Naive B cell (primary cell): Measurements from ENCODE around the gene PMEL. TPM values are rescaled to one million over a fixed set of nuclear protein-coding genes. Genes with fewer than 3 reads are reported as not detected.

Experiments used
- ATAC-seq, 2 donors: fragments of 150-1000 bp; cut with Tn5 transposase; 2 replicates each; pipeline ENCODE4 v1.10.0; 2021; ENCODE audit warnings: low read depth in 2 of 2, mild to moderate bottlenecking in 2 of 2, moderate library complexity in 2 of 2
- DNase-seq: peaks from one replicate; pipeline ENCODE4 v3.0.0; 2022
- H3K27ac Mint-ChIP-seq, 6 donors: one replicate each; pipeline ENCODE4 v1.8.0; 2020 to 2022; ENCODE audit warnings: mild to moderate bottlenecking in 6 of 6, mixed read lengths in 6 of 6, moderate library complexity in 5 of 6, inconsistent platforms in 2 of 6
- H3K27me3 Mint-ChIP-seq, 3 donors: one replicate each; pipeline ENCODE4 v1.8.0; 2021 to 2022; ENCODE audit warnings: mixed read lengths in 3 of 3, mild to moderate bottlenecking in 1 of 3
- H3K36me3 Mint-ChIP-seq, 2 donors: one replicate each; pipeline ENCODE4 v1.8.0; 2020 to 2022; ENCODE audit warnings: mixed read lengths in 2 of 2, inconsistent platforms in 1 of 2, mild to moderate bottlenecking in 1 of 2
- H3K4me1 Mint-ChIP-seq, 3 donors: one replicate each; pipeline ENCODE4 v1.8.0; 2020 to 2022; ENCODE audit warnings: mixed read lengths in 3 of 3, inconsistent platforms in 1 of 3, mild to moderate bottlenecking in 1 of 3, moderate library complexity in 1 of 3
- H3K4me3 Mint-ChIP-seq, 8 donors: one replicate each; pipeline ENCODE4 v1.8.0; 2020 to 2022; ENCODE audit warnings: mild to moderate bottlenecking in 8 of 8, mixed read lengths in 8 of 8, moderate library complexity in 8 of 8, inconsistent platforms in 2 of 8
- H3K9me3 Mint-ChIP-seq, 7 donors: one replicate each; pipeline ENCODE4 v1.8.0; 2020 to 2022; ENCODE audit warnings: mixed read lengths in 7 of 7, mild to moderate bottlenecking in 5 of 7, inconsistent platforms in 2 of 7, moderate library complexity in 1 of 7
- polyA plus RNA-seq, 6 donors: library from polyadenylated mRNA; unstranded; fragments of 300-500 nt; fragmentation: Illumina TruSeq; gene quantifications; one replicate each; pipeline ENCODE4 v1.2.3, GENCODE V29; 2021; ENCODE audit warnings: low read depth in 6 of 6

PMEL gene
- polyA plus RNA-seq, 6 donors from 2014 or later, result 0.38 TPM; not detected in 5

GRCh38 chr12:55955344-55955743 is 10.5 kb downstream of the PMEL start:
- ATAC-seq, result no peak
- H3K4me3 Mint-ChIP-seq, result peak overlapping the region in 1 of 8 donors; percentile 31

DNA sequence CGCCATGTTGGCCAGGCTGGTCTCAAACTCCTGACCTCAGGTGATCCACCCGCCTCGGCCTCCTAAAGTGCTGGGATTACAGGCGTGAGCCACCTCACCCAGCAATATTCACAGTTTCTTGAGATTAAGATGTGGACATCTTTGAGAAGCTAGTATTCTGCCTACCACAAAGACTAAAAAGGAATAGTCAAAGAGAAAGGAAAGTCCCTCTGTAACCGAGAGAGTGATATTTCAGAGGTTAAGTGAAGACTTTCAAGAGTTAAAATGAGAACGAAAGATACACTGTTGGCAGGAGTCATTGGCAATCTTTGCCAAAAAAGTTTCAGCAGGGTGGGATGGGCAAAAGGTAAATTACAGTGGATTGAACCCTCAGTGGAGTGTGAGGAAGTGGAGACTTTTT is 19.3 kb downstream of the PMEL start:
- Mint-ChIP-seq H3K36me3 (peaks cover 35 to 37% of the 10 kb centered on the region in 2 donors), H3K27me3 (no peaks in the 10 kb centered on the region), H3K4me3 (no peak overlapping the region), H3K27ac (peak overlapping the region in 1 of 6 donors; percentile 10), H3K4me1 (peaks cover 0 to 15% (median 11%) of the 10 kb centered on the region in 3 donors), H3K9me3 (no peaks in the 10 kb centered on the region)
- DNase-seq, result no peak
- no peak for ATAC-seq

More at GRCh38 chr12:55955344-55955743, 10.5 kb downstream of the PMEL start:
- Mint-ChIP-seq H3K27ac (peak overlapping the region in 3 of 6 donors; percentile 29 to 47 (median 41)), H3K4me1 (peaks cover 4 to 14% (median 10%) of the 10 kb centered on the region in 3 donors), H3K36me3 (peaks cover 0 to 18% of the 10 kb centered on the region in 2 donors), H3K9me3 (no peaks in the 10 kb centered on the region), H3K27me3 (no peaks in the 10 kb centered on the region)
- no peak for DNase-seq

DNA sequence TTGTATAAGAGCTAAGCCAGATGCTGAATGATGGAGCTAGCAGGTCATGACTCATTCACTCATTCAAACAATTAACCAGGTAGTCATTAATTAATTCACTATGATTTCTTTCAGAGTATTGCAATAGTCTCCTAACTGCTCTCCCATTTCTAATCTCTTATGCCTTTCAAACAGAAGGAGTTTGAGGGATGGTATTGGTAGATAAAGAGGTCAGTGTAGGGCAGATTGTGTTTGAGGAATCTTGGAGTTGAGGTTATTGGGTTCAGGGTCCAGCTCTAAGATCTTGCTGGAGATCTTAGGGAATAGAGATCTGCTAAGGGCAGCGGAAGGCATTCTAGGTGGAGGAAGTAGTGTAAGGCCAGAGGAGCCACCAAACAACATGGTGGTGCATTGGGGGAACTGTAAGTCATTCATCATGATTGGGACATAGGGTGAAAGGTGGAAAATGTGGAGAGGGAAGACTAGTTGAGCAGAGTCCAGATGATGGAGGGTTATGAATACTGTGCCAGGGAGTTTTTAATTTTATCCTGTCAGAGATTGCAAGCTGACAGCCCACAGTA is 23.2 kb downstream of the PMEL start:
- H3K36me3 Mint-ChIP-seq, result peaks cover 37 to 45% of the 10 kb centered on the region in 2 donors

GRCh38 chr12:55942055-55942454 is 23.8 kb downstream of the PMEL start:
- H3K27me3 Mint-ChIP-seq, result no peaks in the 10 kb centered on the region

More for the DNA sequence above, 23.2 kb downstream of the PMEL start:
- Mint-ChIP-seq H3K27me3 (no peaks in the 10 kb centered on the region), H3K9me3 (no peaks in the 10 kb centered on the region), H3K4me3 (peak overlapping the region in 1 of 8 donors; percentile 4), H3K4me1 (peaks cover 19 to 24% (median 19%) of the 10 kb centered on the region in 3 donors), H3K27ac (peak overlapping the region in 3 of 6 donors; percentile 43 to 80 (median 47))
- ATAC-seq, result no peak
- DNase-seq, result no peak

DNA sequence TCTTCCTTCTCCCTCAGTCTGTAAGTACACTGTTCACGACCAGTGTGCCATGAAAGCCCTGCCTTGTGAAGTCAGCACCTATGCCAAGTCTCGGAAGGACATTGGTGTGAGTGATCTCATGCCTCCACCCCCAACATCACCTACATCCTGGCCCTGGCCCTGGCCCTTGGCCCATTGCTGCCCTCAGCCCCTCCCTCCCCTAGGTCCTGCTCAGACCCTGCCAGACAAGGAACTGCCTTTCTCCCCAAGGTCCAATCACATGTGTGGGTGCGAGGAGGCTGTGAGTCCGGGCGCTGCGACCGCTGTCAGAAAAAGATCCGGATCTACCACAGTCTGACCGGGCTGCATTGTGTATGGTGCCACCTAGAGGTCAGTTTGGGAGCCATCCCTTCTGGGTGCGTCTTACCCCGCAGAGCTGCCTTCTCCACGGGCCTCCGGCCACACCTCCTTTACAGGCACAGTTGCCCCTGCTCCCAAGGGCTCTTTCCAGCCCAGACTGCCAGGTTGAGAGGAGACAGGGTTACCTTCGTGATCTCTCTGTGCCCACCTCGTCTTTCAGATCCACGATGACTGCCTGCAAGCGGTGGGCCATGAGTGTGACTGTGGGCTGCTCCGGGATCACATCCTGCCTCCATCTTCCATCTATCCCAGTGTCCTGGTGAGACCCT is 25.6 kb downstream of the PMEL start:
- peaks cover 23 to 48% (median 35%) of the 10 kb centered on the region in 3 donors for H3K4me1 Mint-ChIP-seq
- no peaks in the 10 kb centered on the region for H3K27me3 Mint-ChIP-seq

More at GRCh38 chr12:55942055-55942454, 23.8 kb downstream of the PMEL start:
- peaks cover 38 to 51% of the 10 kb centered on the region in 2 donors for H3K36me3 Mint-ChIP-seq
- ATAC-seq (no peak), DNase-seq (no peak)
- H3K9me3 Mint-ChIP-seq, result no peaks in the 10 kb centered on the region
- no peak overlapping the region for H3K4me3 Mint-ChIP-seq
- H3K4me1 Mint-ChIP-seq, result peaks cover 15 to 30% (median 25%) of the 10 kb centered on the region in 3 donors
- peak overlapping the region in 2 of 6 donors; percentile 21 to 55 for H3K27ac Mint-ChIP-seq

GRCh38 chr12:55938826-55939501 is 26.9 kb downstream of the PMEL start:
- Mint-ChIP-seq H3K36me3 (peaks cover 29 to 38% of the 10 kb centered on the region in 2 donors), H3K9me3 (no peaks in the 10 kb centered on the region), H3K27me3 (no peaks in the 10 kb centered on the region), H3K27ac (peak overlapping the region in 3 of 6 donors; percentile 18 to 84 (median 42)), H3K4me1 (peaks cover 30 to 60% (median 42%) of the 10 kb centered on the region in 3 donors), H3K4me3 (peak overlapping the region in 1 of 8 donors; percentile 44)
- DNase-seq (no peak), ATAC-seq (no peak)

More for the DNA sequence above, 25.6 kb downstream of the PMEL start:
- DNase-seq, result peak; percentile 81
- Mint-ChIP-seq H3K4me3 (peak overlapping the region in 2 of 8 donors; percentile 12 to 36), H3K27ac (peak overlapping the region; percentile 29 to 92 (median 54)), H3K9me3 (no peaks in the 10 kb centered on the region), H3K36me3 (peaks cover 39 to 50% of the 10 kb centered on the region in 2 donors)
- peak; percentile 99 to 100 for ATAC-seq

DNA sequence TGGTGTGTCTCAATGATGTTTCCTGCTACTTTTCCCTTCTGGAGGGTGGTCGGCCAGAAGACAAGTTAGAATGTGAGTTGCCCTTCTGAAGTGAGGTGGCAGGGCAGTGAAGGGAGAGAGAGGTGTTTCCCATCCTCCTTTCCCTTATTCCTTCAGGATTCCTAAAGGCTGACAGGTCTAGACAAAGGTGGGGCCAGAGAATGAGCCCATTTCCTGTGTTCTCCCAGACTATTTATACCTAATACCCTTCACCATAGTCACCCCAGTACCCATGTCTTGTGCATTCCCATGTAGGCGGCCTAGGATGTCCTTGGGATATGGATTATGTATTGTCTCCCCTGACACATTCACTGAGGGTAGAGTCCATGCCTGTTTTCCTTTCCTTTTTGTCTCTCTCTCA is 27.9 kb downstream of the PMEL start:
- H3K4me3 Mint-ChIP-seq, result no peak overlapping the region
- H3K36me3 Mint-ChIP-seq, result peaks cover 22 to 38% of the 10 kb centered on the region in 2 donors
- DNase-seq, result no peak
- no peaks in the 10 kb centered on the region for H3K27me3 Mint-ChIP-seq
- H3K27ac Mint-ChIP-seq, result peak overlapping the region in 2 of 6 donors; percentile 18 to 71
- peaks cover 37 to 65% (median 51%) of the 10 kb centered on the region in 3 donors for H3K4me1 Mint-ChIP-seq
- no peaks in the 10 kb centered on the region for H3K9me3 Mint-ChIP-seq
- no peak for ATAC-seq

GRCh38 chr12:55935738-55936151 is 30.1 kb downstream of the PMEL start:
- peaks cover 8 to 32% of the 10 kb centered on the region in 2 donors for H3K36me3 Mint-ChIP-seq
- H3K27me3 Mint-ChIP-seq, result no peaks in the 10 kb centered on the region
- peaks cover 52 to 69% (median 66%) of the 10 kb centered on the region in 3 donors for H3K4me1 Mint-ChIP-seq
- DNase-seq, result no peak
- H3K27ac Mint-ChIP-seq, result peak overlapping the region in 5 of 6 donors; percentile 47 to 86 (median 57)
- H3K4me3 Mint-ChIP-seq, result peak overlapping the region in 3 of 8 donors; percentile 30 to 44 (median 42)
- H3K9me3 Mint-ChIP-seq, result no peaks in the 10 kb centered on the region
- no peak for ATAC-seq

- no peak for ATAC-seq
- H3K9me3 Mint-ChIP-seq, result no peaks in the 10 kb centered on the region
- H3K4me3 Mint-ChIP-seq, result peak overlapping the region in 1 of 8 donors; percentile 71
- peaks cover 8 to 32% of the 10 kb centered on the region in 2 donors for H3K36me3 Mint-ChIP-seq
- peak overlapping the region in 3 of 6 donors; percentile 42 to 75 (median 52) for H3K27ac Mint-ChIP-seq
- DNase-seq, result no peak
- H3K4me1 Mint-ChIP-seq, result peaks cover 53 to 69% (median 66%) of the 10 kb centered on the region in 3 donors
- H3K27me3 Mint-ChIP-seq, result no peaks in the 10 kb centered on the region
Measured at GRCh38 chr12:55934773-55935172, 31.1 kb downstream of the PMEL start.

DNA sequence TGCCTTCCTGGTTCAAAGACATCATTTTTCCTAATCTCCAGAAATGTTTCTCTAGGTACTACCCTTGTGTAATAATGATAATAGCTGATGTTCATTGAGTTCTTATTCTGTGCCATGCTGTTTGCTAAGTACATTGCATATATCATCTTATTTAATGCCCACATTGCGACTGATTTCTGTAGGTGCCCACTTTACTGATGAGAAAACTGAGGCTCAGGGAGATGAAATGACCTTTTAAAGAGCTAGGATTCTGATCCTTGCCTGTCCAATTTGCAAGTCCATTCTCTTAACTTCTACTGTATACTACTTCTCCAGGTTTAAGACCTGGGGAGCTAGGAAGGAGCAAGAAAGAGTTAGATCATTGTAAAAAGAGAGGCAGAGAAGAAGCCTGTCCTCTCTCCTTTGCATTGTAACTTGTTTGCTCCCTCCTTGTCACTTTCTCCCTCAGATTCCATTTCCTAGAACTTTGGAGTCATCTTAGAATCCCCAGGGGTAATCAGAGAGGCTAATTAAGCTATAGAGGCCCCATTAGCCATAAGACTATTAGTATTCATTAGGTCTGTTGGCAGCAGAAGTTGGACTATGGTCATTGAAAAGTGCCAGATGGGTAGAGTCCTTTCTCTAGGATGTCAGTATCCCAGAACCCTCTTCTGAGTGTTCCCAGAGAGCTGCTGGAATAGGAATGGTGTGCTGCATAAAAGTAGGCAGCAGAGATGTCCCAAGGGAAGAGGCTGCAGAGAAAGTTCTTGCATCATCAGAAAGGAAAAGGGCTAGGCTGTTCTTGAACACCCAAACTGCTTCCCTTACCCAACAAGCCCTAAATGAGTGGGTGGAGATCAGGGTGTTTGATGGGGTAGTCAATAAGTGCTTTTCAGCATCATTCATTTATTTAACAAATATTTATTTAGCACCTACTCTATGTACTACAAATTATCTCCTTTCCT is 31.8 kb downstream of the PMEL start:
- Mint-ChIP-seq H3K36me3 (peaks cover 8 to 29% of the 10 kb centered on the region in 2 donors), H3K9me3 (no peaks in the 10 kb centered on the region), H3K4me3 (peak overlapping the region in 7 of 8 donors; percentile 3 to 100 (median 31)), H3K4me1 (peaks cover 59 to 75% (median 68%) of the 10 kb centered on the region in 3 donors), H3K27me3 (no peaks in the 10 kb centered on the region), H3K27ac (peak overlapping the region in 5 of 6 donors; percentile 40 to 98 (median 59))
- DNase-seq, result no peak
- ATAC-seq, result no peak

DNA sequence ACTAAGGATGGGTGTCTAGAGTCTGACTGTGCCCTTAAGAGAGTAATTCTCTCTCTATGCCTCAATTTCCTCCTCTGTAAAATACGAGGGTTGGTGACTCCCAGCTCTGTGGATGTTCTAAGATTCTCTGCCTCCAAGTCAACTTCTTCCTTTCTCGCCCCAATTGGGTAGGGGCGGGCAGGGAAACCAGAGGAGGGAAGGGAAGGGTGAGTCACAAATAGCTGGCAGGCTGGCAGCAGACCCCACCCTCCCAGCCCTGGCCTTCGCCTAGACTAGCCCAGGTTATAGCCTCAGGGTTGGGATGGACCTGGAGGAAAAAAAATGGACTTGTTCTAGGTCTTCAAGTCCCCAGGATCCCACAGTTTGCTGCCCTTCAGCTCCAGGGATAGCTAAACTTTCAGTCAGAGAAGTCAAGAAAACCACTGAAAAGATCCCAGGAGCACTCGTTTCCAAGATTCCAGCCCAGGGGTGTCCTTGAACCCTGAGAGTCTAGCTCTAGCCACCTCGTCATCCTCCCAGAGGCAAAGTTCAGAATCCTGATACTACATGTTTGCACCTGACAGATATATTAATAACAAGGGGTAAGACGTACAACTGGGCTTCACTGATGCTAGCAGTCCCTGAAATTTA is 32.6 kb downstream of the PMEL start:
- Mint-ChIP-seq H3K4me1 (peaks cover 56 to 77% (median 71%) of the 10 kb centered on the region in 3 donors), H3K27ac (peak overlapping the region in 5 of 6 donors; percentile 49 to 98 (median 96)), H3K4me3 (peak overlapping the region; percentile 93 to 100 (median 98)), H3K9me3 (no peaks in the 10 kb centered on the region), H3K36me3 (peaks cover 8 to 21% of the 10 kb centered on the region in 2 donors), H3K27me3 (no peaks in the 10 kb centered on the region)
- no peak for DNase-seq
- ATAC-seq, result no peak

- peak; percentile 65 for DNase-seq
Measured at GRCh38 chr12:55932551-55932910, 33.3 kb downstream of the PMEL start.

More at GRCh38 chr12:55932551-55932910, 33.3 kb downstream of the PMEL start:
- H3K36me3 Mint-ChIP-seq, result peaks cover 8 to 17% of the 10 kb centered on the region in 2 donors
- H3K27ac Mint-ChIP-seq, result peak overlapping the region; percentile 94 to 98 (median 98)
- no peaks in the 10 kb centered on the region for H3K9me3 Mint-ChIP-seq
- peaks cover 61 to 81% (median 74%) of the 10 kb centered on the region in 3 donors for H3K4me1 Mint-ChIP-seq
- peak; percentile 57 for ATAC-seq
- peak overlapping the region; percentile 93 to 100 (median 98) for H3K4me3 Mint-ChIP-seq
- H3K27me3 Mint-ChIP-seq, result no peaks in the 10 kb centered on the region
